SU-DHL-6 (cell line): ENCODE results near the gene IL36A.

Experiments
- H2AFZ ChIP-seq: fragments of 200-600 bp; sonication (generic); 2 replicates; pipeline ENCODE4 v1.6.1; 2014; ENCODE audit warnings: low read depth, mild to moderate bottlenecking, moderate library complexity, mixed read lengths, antibody characterized with exemption, low read length; ENCODE audit not compliant: severe bottlenecking
- H3F3A ChIP-seq: fragments of 200-600 bp; shearing (Covaris generic); 2 replicates; pipeline ENCODE4 v1.6.0; 2016; ENCODE audit warnings: antibody characterized with exemption, mild to moderate bottlenecking; ENCODE audit not compliant: insufficient read depth
- H3K27ac ChIP-seq: fragments of 200-600 bp; sonication (generic); 2 replicates; pipeline ENCODE4 v1.5.1; 2016; ENCODE audit warnings: low read depth, mild to moderate bottlenecking, low read length, moderate library complexity, mixed read lengths
- H3K27me3 ChIP-seq: fragments of 200-600 bp; sonication (generic), shearing (Covaris generic); 2 replicates; pipeline ENCODE4 v1.6.0; 2014; ENCODE audit warnings: mild to moderate bottlenecking, low read length
- H3K36me3 ChIP-seq: fragments of 200-600 bp; sonication (generic); 2 replicates; pipeline ENCODE4 v1.6.1; 2014; ENCODE audit warnings: mild to moderate bottlenecking, low read length, mixed read lengths
- H3K4me2 ChIP-seq: fragments of 300-600, 200-600 bp; shearing (Covaris generic), sonication (generic); 2 replicates; pipeline ENCODE4 v1.6.0; 2014; ENCODE audit warnings: low read length, low read depth, mild to moderate bottlenecking; ENCODE audit not compliant: poor library complexity, severe bottlenecking
- H3K4me3 ChIP-seq: fragments of 200-600 bp; sonication (generic); 2 replicates; pipeline ENCODE4 v1.5.1; 2014; ENCODE audit warnings: antibody characterized with exemption, low read length, mild to moderate bottlenecking, mixed read lengths; ENCODE audit not compliant: insufficient read depth, poor library complexity, severe bottlenecking
- H3K79me2 ChIP-seq: fragments of 200-600 bp; sonication (generic); 2 replicates; pipeline ENCODE4 v1.6.1; 2014; ENCODE audit warnings: mild to moderate bottlenecking, low read length, moderate library complexity; ENCODE audit not compliant: insufficient read depth
- H3K9ac ChIP-seq: fragments of 200-600 bp; sonication (generic); 2 replicates; pipeline ENCODE4 v1.7.0; 2014; ENCODE audit warnings: mild to moderate bottlenecking, low read length
- H3K9me2 ChIP-seq: fragments of 200-600 bp; sonication (generic); replicated peaks from 2 replicates; pipeline ENCODE4 v1.6.1; 2014; ENCODE audit warnings: low read length; ENCODE audit not compliant: insufficient read depth
- H3K9me3 ChIP-seq: fragments of 200-600 bp; sonication (generic); 2 replicates; pipeline ENCODE4 v1.6.1; 2014; ENCODE audit warnings: low read length, mixed read lengths; ENCODE audit not compliant: insufficient read depth
- H4K20me1 ChIP-seq: fragments of 200-600 bp; sonication (generic); 2 replicates; pipeline ENCODE4 v1.6.1; 2014; ENCODE audit warnings: low read depth, mild to moderate bottlenecking, antibody characterized with exemption, low read length, moderate library complexity, mixed read lengths
- CTCF ChIP-seq: fragments of 200-600 bp; sonication (generic); IDR thresholded peaks from one replicate; pipeline ENCODE4 v1.5.1; 2017; ENCODE audit warnings: antibody characterized with exemption, mild to moderate bottlenecking, low read length, moderate library complexity; ENCODE audit not compliant: insufficient read depth, poor library complexity, severe bottlenecking
- EZH2phosphoT487 ChIP-seq: fragments of 200-600 bp; sonication (generic), shearing (Covaris generic); conservative IDR thresholded peaks from 2 replicates; pipeline ENCODE4 v1.6.1; 2018; ENCODE audit warnings: mild to moderate bottlenecking, antibody characterized with exemption, low read length, moderate library complexity, mixed read lengths

Gene IL36A

GRCh38 chr2:113039719-113040118 lies 34.5 kb downstream of the IL36A start:
- Histone ChIP-seq H3K9me2 (no peaks in the 10 kb centered on the region), H3K4me2 (no peak overlapping the region)
- no peak for TF ChIP-seq CTCF

DNA sequence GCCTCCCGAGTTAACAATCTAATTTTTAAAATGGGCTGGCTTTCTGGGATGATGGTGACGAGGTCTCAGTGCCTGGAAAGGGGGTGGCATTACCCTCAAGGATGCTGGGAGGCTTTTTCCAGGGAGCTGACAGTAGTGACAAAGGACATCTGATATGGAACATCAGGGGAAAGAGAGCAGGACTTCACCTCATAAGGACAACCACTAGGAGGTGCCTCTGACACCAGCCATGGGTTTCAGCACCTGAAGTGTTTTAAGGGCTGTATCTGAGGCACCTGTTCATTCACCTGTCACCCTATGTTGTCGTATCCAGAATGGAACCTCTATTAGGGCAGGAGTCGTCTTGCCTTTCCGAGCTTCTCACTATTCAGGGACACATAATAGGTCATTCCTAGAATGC lies 36.6 kb downstream of the IL36A start:
- no peaks in the 10 kb centered on the region for H3K36me3 ChIP-seq
- no peaks in the 10 kb centered on the region for H3K27me3 ChIP-seq
- no peak overlapping the region for H3K27ac ChIP-seq
- TF ChIP-seq CTCF (no peak), EZH2phosphoT487 (no peak)
- H4K20me1 ChIP-seq, result no peaks in the 10 kb centered on the region
- H3K4me2 ChIP-seq, result no peak overlapping the region
- no peak overlapping the region for H2AFZ ChIP-seq
- H3K9ac ChIP-seq, result no peak overlapping the region
- H3K9me2 ChIP-seq, result no peaks in the 10 kb centered on the region
- no peaks in the 10 kb centered on the region for H3K9me3 ChIP-seq
- H3K4me3 ChIP-seq, result no peak overlapping the region
- H3F3A ChIP-seq, result no peaks in the 10 kb centered on the region
- H3K79me2 ChIP-seq, result no peaks in the 10 kb centered on the region

More at GRCh38 chr2:113039719-113040118, 34.5 kb downstream of the IL36A start:
- no peak overlapping the region for H3K9ac ChIP-seq
- H3K36me3 ChIP-seq, result no peaks in the 10 kb centered on the region
- H2AFZ ChIP-seq, result no peak overlapping the region
- no peaks in the 10 kb centered on the region for H3K9me3 ChIP-seq
- H3K79me2 ChIP-seq, result no peaks in the 10 kb centered on the region
- no peak overlapping the region for H3K4me3 ChIP-seq
- no peak overlapping the region for H3K27ac ChIP-seq
- H3F3A ChIP-seq, result no peaks in the 10 kb centered on the region
- H4K20me1 ChIP-seq, result no peaks in the 10 kb centered on the region
- no peaks in the 10 kb centered on the region for H3K27me3 ChIP-seq

DNA sequence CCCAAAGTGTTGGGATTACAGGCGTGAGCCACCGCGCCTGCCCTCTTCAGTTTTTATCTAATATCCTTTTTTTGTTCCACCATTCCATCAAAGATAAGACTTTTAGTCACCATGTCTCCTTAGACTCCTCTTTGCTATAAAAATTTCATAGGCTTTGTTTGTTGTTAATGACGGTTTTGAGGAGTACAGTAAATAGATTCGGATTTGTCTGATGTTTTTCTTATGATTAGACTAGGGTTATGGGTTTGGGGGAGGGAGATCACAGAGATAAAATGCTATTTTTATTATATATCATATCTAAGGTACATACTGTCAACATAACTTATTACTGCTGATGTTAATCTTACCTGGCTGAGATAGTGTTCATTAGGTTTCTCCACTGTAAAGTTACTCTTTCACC lies 41.2 kb downstream of the IL36A start:
- Histone ChIP-seq H2AFZ (no peak overlapping the region), H3F3A (no peaks in the 10 kb centered on the region), H3K27ac (no peak overlapping the region), H3K9ac (no peak overlapping the region), H3K79me2 (no peaks in the 10 kb centered on the region), H3K27me3 (no peaks in the 10 kb centered on the region), H3K9me3 (no peaks in the 10 kb centered on the region), H3K4me2 (no peak overlapping the region), H3K36me3 (no peaks in the 10 kb centered on the region), H3K4me3 (no peak overlapping the region), H3K9me2 (no peaks in the 10 kb centered on the region), H4K20me1 (no peaks in the 10 kb centered on the region)
- TF ChIP-seq CTCF, result no peak
- TF ChIP-seq EZH2phosphoT487, result no peak
